NCI-H510A (cell line): Measurements from ENCODE around the gene RPL36AL.
"Not testable (repeated sequence)": the region's sequence is repeated elsewhere in the genome, so short reads cannot be mapped to it uniquely, and the experiment has no call there.

ENCODE experiments used
- DNase-seq: peaks from one replicate; lab custom pipeline; 2025; lab: John Stamatoyannopoulos, UW

The RPL36AL gene

GRCh38 chr14:49619273-49619672 lies 1.2 kb downstream of the RPL36AL start:
- DNase-seq = not testable (repeated sequence)

DNA sequence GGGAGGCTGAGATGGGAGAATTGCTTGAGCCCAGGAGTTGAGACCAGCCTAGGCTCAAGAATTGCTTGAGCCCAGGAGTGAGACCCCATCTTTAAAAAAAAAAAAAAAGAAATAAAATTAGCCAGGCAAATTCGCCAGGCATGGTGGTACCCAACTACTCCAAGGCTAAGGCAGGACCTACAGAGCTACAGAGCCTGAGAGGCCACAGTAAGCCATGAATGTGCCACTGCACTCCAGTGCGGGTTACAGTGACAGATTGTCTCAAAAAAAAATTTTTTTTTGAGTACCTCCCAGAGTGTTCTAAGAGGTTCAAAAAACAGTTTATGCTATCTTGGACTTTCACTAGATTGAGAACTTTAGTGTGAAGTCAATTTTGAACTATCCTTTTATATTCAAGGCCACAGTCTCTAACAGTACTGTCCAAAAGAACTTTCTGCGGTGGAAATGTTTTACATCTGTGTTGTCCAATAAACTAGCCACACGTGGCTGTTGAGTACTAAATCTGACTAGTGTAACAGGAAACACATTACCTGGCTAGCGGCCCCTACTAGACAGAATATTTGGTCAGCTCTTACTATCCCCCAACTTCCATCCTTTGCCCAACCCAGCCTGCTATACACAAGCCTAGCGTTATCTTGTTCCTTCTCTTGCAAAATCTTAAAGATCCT lies 2.4 kb downstream of the RPL36AL start:
- no peak for DNase-seq

- no peak for DNase-seq
Observed at GRCh38 chr14:49615776-49616175, 4.7 kb downstream of the RPL36AL start.

- no peak for DNase-seq
Observed at GRCh38 chr14:49614196-49614595, 6.2 kb downstream of the RPL36AL start.

DNA sequence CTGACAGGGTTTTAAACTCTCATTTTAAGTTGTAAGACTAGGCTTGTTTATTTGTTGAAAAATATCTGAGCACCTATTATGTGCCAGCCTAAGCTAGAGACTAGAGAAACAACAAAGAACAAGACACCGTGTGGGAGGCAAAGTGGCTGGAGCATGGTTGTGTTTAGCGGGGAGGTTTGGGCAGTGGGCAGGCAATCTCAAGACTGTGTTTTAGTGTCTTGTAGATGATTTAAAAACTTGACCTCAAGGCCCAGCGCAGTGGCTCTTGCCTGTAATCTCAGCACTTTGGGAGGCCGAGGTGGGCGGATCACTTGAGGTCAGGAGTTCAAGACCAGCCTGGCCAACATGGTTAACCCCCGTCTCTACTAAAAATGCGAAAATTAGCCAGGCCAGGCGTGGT lies 7.8 kb downstream of the RPL36AL start:
- no peak for DNase-seq

DNA sequence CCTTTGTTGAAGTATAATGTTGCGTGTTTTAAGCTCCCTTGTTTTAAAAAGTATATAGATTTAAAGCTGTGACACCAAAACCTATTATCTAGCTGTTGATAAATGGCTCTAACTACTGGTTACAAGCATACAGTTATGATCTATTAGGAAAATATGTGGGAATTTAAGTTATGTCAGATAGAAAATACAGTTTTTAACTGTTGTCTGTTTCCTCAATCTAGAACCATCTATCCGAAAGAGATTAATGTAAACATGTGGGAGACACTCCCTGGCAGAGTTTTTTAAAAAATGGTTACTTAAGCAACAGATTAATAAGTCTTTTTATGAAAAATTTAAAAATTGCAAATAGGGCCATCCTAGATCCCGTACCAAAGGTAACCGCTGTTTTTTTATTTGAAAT lies 8.2 kb downstream of the RPL36AL start:
- no peak for DNase-seq

DNA sequence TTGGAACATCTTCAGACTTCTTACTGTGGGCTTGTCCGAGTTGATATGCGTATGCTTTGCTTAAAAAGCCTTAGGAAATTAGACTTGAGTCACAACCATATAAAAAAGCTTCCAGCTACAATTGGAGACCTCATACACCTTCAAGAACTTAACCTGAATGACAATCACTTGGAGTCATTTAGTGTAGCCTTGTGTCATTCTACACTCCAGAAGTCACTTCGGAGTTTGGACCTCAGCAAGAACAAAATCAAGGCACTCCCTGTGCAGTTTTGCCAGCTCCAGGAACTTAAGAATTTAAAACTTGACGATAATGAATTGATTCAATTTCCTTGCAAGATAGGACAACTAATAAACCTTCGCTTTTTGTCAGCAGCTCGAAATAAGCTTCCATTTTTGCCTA lies 12.8 kb downstream of the RPL36AL start:
- DNase-seq = no peak

DNA sequence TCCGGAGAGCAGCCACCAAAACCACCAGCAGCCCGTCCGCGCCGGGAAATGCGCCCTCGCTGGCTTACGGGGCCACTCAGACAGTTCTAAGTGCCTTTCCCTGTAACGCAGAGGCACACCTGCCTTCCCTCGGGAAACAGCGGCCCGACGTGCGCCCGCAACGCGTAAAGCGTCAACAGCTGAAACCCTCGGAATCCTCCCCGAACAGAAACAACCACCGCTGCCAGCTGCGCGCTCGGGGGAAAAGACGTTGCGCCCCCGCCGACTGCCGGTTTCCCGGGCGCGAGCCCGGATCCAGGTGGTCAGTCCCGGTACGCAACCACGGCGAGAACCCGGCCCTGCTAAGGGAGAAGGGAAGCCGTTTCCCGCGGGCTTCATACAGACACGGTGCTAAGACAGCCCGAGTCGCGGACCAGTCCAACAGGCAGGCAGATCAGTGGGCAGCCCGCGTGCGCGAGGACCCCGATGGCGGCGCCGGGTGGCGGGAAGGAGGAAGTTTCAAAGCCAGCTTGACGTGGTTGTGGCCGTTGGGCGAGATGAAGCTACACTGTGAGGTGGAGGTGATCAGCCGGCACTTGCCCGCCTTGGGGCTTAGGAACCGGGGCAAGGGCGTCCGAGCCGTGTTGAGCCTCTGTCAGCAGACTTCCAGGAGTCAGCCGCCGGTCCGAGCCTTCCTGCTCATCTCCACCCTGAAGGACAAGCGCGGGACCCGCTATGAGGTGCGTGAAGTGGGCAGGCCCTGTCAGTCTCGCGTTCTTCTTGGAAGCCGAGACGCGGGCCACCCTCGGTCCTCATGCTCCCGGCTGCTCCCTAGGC lies 21.7 kb downstream of the RPL36AL start, which contains the start of gene LRR1:
TSS of gene LRR1 (plus strand) at position 456 of the 816 bp plus-strand sequence. CDS start at position 537, 81 bp downstream.
- peak; percentile 69 for DNase-seq

DNA sequence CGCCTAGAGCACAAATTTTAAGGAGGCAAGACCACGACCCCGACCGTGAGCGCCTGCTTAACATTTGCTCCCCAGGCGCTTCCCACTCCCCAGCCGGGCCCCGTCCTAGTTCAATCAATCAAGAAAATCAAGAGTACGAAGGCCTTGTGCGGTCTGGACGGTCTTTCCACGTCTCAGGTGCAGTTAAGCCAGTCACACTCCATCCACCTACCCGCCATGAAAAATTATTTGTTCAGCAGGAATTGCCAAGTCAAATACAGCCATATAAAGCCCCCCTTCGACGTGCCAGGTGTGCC lies 22.3 kb downstream of the RPL36AL start:
- DNase-seq = no peak

GRCh38 chr14:49594347-49595091 lies 25.9 kb downstream of the RPL36AL start:
- no peak for DNase-seq

GRCh38 chr14:49593016-49593415 lies 27.4 kb downstream of the RPL36AL start:
- no peak for DNase-seq

DNA sequence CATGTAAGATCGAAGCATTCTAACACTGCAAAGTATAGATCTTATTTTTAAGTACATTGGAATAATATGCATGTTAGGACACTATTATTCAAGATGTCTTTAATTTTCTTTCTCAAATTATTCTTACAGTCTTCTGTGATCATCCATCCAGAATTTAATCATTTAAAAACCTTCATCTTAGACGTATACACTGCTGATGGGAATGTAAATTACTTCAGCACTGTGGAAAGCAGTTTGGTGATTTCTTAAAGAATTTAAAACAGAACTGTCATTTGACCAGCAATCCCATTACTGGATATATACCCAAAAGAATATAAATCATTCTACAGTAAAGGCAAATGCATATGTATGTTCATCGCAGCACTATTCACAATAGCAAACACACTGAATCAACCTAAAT lies 31.0 kb downstream of the RPL36AL start:
- DNase-seq = no peak

DNA sequence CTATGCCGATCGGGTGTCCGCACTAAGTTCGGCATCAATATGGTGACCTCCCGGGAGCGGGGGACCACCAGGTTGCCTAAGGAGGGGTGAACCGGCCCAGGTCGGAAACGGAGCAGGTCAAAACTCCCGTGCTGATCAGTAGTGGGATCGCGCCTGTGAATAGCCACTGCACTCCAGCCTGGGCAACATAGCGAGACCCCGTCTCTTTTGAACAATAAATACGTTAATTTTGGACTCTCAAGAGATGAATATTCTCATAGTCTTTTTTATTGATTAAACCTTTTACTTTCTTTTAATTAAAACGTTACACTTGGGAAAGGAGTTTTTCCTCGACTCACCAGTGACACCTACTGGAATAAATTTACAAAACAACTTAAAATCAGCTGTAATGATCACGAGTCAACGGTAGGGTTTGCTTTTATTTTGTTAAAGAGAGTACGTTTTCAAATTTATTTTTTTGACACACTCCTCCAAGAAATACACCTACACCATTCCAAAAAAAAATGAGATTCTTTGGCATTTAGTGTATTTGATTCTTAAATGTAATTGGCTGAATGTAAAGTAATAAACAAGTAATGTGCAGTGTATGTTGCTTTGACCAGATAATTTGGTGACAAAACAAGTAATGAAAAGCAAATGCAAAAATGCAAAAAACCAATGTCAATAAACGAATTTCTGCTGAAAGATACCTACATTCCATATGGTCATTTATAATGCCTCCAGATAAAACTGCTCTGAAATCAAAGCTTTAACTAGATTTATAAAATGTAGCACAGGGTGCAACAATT lies 33.6 kb downstream of the RPL36AL start:
- DNase-seq = no peak

DNA sequence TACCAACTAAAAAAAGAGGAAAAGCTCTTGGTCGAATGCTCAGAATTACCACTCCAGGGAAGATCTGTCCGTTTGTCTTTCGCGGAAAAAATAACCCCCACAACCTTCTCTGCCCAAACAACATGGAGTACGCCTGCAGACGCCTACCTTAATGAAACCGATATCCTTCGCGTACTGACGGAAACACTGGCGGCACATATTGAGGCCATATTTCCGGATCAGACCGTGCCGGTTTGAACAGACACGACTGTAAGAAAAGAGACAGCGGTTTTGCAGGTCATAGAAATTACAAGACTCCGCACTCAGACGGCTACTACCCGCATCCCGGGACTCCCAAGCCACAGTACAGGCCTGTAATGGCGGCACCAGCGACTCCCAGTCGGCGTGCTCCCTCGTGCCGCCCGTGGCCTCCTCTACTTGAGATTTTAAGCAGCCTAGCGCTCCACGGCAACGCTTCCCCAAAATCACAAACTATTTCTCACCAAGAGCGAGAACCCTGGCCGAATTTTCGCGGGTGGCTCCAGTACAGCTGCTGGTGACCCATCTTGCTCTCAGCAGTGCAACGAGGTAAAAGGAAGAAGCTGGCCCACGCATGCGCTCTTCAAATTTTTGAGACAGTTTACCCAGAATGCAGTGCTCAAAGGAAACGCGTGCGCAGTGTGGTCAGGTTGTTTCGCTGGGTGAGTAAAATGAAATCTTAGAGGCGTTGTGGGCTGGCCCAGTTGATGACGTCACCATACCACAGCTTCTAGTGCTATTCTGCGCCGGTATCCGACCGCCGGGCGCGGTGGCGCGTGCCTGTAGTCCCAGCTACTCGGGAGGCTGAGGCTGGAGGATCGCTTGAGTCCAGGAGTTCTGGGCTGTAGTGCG lies 34.4 kb downstream of the RPL36AL start, which contains the start of gene RPS29:
TSS of gene RPS29 (minus strand) at position 578 of the 870 bp plus-strand sequence. CDS start at position 544, 34 bp downstream.
- DNase-seq = peak; percentile 91

GRCh38 chr14:49584981-49585640 lies 35.3 kb downstream of the RPL36AL start:
- DNase-seq = not testable (repeated sequence)

DNA sequence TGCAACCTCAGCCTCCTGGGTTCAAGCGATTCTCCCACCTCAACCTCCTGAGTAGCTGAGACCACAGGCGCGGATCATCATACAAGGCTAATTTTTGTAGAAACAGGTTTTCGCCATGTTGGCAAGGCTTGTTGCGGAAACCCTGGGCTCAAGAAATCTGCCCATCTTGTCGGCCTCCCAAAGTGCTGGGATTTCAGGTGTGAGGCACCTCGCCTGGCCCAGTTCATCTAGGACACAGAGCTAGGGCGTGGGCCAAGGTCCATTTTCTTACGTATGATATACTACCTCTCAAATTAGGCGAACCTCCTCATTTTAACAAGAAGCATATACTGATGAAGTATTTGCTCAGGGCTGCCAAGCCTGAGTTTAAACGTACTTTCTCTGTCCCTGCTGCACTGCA lies 36.4 kb downstream of the RPL36AL start:
- DNase-seq = no peak

GRCh38 chr14:49583629-49584028 lies 36.8 kb downstream of the RPL36AL start:
- no peak for DNase-seq

DNA sequence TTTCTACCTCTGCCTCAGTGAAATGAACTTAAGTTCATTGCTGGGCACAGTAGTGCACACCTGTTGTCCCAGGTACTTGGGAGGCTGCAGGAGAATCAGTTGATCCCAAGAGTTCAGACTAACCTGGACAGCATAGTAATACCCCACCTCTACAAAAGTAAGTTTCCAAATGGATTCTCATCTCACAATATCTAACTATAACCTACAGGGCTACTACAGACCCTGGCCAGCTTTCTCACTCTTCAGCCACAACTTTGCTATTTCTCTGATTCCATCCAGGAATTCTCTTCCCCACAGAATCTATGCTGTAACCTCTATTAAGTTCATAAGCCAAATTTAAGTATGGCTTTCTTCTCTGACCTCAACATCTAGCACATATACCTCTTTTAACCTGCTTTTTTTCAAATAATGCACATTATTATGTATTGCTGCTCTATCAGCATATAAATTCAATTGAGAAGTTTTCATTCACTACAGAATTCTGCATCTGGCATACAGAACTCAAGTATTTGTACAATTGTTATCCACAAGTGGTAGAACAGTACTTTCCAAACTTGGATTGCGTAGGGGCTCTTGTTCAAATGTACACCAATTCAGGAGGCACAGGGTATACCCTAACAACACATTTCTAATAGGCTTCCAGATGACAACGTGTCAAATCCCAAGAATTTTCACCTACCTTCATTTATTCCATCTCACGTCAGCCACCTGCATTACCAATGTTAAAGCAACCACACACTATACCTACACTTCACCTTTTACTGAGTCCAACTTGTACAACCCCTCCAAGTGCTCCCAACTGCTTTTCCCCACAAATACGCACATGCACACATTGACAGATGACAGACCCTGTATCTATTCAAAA lies 38.1 kb downstream of the RPL36AL start:
- no peak for DNase-seq
